Nephron (organoid): ENCODE results near the gene RAPGEF6.

ENCODE experiments used
- H3K27ac Mint-ChIP-seq, 3 experiments: 2 replicates each; pipeline ENCODE4 v1.8.0; 2020; ENCODE audit warnings: mixed read lengths in 3 of 3, mild to moderate bottlenecking in 2 of 3, moderate library complexity in 1 of 3
- H3K27me3 Mint-ChIP-seq: 2 replicates; pipeline ENCODE4 v1.8.0; 2021; ENCODE audit warnings: low read depth, mild to moderate bottlenecking, moderate library complexity, mixed read lengths
- H3K36me3 Mint-ChIP-seq: 2 replicates; pipeline ENCODE4 v1.8.0; 2020; ENCODE audit warnings: low read depth, mixed read lengths
- H3K4me1 Mint-ChIP-seq: 2 replicates; pipeline ENCODE4 v1.8.0; 2020; ENCODE audit warnings: mixed read lengths
- H3K4me3 Mint-ChIP-seq, 3 experiments: 2 replicates each; pipeline ENCODE4 v1.8.0; 2020; ENCODE audit warnings: mild to moderate bottlenecking in 3 of 3, mixed read lengths in 3 of 3, moderate library complexity in 2 of 3
- H3K9me3 Mint-ChIP-seq: 2 replicates; pipeline ENCODE4 v1.8.0; 2020; ENCODE audit warnings: mixed read lengths
- TF ChIP-seq, protein P1 (sequence below), 3 experiments: fragments of 200-600 bp; sonication (generic); IDR thresholded peaks; one replicate each; pipeline ENCODE4 v1.5.0; 2021; ENCODE audit warnings: antibody characterized with exemption in 3 of 3; ENCODE audit not compliant: unreplicated experiment in 3 of 3

RAPGEF6 gene

GRCh38 chr5:131664929-131665328, 29.9 kb upstream of the RAPGEF6 start:
- Mint-ChIP-seq H3K27me3 (no peaks in the 10 kb centered on the region), H3K4me3 (no peak overlapping the region), H3K36me3 (peaks cover 59% of the 10 kb centered on the region), H3K27ac (no peak overlapping the region), H3K4me1 (no peaks in the 10 kb centered on the region), H3K9me3 (no peaks in the 10 kb centered on the region)
- TF ChIP-seq, protein P1, sequence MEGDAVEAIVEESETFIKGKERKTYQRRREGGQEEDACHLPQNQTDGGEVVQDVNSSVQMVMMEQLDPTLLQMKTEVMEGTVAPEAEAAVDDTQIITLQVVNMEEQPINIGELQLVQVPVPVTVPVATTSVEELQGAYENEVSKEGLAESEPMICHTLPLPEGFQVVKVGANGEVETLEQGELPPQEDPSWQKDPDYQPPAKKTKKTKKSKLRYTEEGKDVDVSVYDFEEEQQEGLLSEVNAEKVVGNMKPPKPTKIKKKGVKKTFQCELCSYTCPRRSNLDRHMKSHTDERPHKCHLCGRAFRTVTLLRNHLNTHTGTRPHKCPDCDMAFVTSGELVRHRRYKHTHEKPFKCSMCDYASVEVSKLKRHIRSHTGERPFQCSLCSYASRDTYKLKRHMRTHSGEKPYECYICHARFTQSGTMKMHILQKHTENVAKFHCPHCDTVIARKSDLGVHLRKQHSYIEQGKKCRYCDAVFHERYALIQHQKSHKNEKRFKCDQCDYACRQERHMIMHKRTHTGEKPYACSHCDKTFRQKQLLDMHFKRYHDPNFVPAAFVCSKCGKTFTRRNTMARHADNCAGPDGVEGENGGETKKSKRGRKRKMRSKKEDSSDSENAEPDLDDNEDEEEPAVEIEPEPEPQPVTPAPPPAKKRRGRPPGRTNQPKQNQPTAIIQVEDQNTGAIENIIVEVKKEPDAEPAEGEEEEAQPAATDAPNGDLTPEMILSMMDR (IDR thresholded peaks at IDR 0.05; ENCODE audit: unreplicated experiment in 3 of 3), result no peak

DNA sequence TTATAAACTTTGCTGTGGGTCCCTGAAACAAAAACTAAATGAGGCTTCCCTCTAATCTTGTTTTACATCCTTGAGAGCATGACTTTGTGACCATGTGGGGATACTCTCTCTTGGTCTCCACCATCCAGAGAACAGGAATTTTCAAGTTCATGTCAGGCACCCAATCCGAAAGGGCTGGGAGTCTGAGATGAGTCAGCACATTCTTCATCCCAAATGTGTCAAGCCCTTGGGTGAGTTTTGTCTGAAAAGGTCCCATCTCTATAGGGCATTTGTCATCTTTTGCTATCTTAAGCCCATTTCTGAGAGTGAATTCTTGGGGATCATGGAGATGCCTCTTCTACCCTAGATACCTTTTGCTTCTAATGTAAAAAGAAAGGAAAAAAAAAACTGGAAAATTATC, 26.9 kb upstream of the RAPGEF6 start:
- no peaks in the 10 kb centered on the region for H3K27me3 Mint-ChIP-seq
- H3K4me3 Mint-ChIP-seq, result no peak overlapping the region
- H3K9me3 Mint-ChIP-seq, result no peaks in the 10 kb centered on the region
- no peaks in the 10 kb centered on the region for H3K4me1 Mint-ChIP-seq
- H3K36me3 Mint-ChIP-seq, result peaks cover 60% of the 10 kb centered on the region
- TF ChIP-seq, protein P1 (IDR thresholded peaks at IDR 0.05; ENCODE audit: unreplicated experiment in 3 of 3), result no peak
- no peak overlapping the region for H3K27ac Mint-ChIP-seq

DNA sequence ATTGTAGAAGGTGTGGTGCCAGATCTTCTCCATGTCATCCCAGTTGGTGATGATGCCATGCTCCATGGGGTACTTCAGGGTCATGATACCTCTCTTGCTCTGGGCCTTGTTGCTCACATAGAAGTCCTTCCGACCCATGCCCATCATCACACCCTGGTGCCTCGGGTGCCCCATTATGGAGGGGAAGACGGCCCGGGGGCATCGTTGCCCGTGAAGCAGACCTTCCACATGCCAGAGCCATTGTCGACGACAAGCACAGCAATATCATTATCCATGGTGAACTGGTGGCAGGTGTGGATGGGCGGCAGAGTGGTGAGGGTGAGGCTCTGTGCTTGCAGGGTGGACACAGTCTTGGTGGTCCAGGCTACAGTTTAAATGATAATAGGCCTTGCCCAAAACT, 24.8 kb upstream of the RAPGEF6 start:
- TF ChIP-seq, protein P1 (IDR thresholded peaks at IDR 0.05; ENCODE audit: unreplicated experiment in 3 of 3), result no peak
- Mint-ChIP-seq H3K27me3 (no peaks in the 10 kb centered on the region), H3K27ac (no peak overlapping the region), H3K9me3 (no peaks in the 10 kb centered on the region), H3K36me3 (peaks cover 59% of the 10 kb centered on the region), H3K4me3 (no peak overlapping the region), H3K4me1 (no peaks in the 10 kb centered on the region)

DNA sequence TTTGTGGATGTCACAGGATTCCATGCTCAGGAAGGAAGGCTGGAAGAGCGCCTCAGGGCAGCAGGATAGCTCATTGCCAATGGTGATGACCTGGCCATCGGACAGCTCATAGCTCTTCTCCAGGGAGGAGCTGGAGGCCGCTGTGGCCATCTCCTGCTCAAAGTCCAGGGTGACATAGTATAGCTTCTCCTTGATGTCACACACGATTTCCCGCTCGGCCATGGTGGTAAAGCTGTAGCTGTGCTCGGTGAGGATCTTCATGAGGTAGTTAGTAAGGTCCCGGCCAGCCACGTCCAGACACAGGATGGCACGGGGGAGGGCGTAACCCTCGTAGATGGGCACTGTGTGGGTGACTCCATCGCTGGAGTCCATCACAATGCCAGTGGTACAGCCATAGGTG, 24.3 kb upstream of the RAPGEF6 start:
- no peak overlapping the region for H3K27ac Mint-ChIP-seq
- H3K4me3 Mint-ChIP-seq, result no peak overlapping the region
- TF ChIP-seq, protein P1 (IDR thresholded peaks at IDR 0.05; ENCODE audit: unreplicated experiment in 3 of 3), result no peak
- peaks cover 62% of the 10 kb centered on the region for H3K36me3 Mint-ChIP-seq
- no peaks in the 10 kb centered on the region for H3K4me1 Mint-ChIP-seq
- H3K9me3 Mint-ChIP-seq, result no peaks in the 10 kb centered on the region
- H3K27me3 Mint-ChIP-seq, result no peaks in the 10 kb centered on the region

DNA sequence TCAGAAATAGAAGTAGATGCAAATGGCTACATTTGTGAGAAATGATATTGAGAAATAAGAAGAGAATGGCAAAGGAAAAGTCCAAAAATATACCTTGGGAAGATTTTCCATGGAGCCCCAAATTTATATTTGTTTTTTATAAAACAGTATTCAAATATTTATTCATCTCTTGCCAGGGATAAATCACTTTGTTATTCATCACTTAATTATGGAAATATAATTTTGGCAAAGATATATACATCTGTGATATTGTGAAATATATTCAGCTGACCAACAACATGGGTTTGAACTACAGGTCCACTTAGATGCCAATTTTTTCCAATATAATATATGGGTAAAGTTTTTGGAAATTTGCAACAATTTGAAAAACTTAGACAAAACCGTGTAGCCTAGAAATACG, 19.7 kb upstream of the RAPGEF6 start:
- Mint-ChIP-seq H3K9me3 (no peaks in the 10 kb centered on the region), H3K27ac (no peak overlapping the region), H3K27me3 (no peaks in the 10 kb centered on the region), H3K4me3 (no peak overlapping the region), H3K4me1 (no peaks in the 10 kb centered on the region), H3K36me3 (peaks cover 62% of the 10 kb centered on the region)
- TF ChIP-seq, protein P1 (IDR thresholded peaks at IDR 0.05; ENCODE audit: unreplicated experiment in 3 of 3), result no peak

DNA sequence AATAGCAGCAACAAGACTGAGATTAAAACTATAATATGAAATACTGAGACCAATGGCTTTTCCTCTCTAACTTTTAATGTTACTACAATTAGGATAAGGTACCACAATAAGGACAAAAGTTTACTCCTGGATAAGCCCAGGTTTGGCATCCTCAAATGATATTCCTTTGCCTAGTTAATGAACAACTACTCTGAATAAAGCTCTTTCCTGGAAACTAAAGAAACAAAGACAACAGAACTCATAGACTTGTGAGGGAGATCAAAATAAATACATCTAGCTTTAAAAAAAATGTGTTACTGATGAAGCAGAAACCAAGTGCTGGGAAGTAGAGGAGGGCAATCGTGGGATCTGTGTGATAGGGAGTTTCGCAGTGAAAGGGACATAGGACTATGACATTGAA, 19.3 kb upstream of the RAPGEF6 start:
- Mint-ChIP-seq H3K27me3 (no peaks in the 10 kb centered on the region), H3K9me3 (no peaks in the 10 kb centered on the region), H3K4me3 (no peak overlapping the region), H3K4me1 (no peaks in the 10 kb centered on the region), H3K27ac (no peak overlapping the region), H3K36me3 (peaks cover 61% of the 10 kb centered on the region)
- TF ChIP-seq, protein P1 (IDR thresholded peaks at IDR 0.05; ENCODE audit: unreplicated experiment in 3 of 3), result no peak
